ENCODE measurements around the gene ZNF329.

The ZNF329 gene

DNA sequence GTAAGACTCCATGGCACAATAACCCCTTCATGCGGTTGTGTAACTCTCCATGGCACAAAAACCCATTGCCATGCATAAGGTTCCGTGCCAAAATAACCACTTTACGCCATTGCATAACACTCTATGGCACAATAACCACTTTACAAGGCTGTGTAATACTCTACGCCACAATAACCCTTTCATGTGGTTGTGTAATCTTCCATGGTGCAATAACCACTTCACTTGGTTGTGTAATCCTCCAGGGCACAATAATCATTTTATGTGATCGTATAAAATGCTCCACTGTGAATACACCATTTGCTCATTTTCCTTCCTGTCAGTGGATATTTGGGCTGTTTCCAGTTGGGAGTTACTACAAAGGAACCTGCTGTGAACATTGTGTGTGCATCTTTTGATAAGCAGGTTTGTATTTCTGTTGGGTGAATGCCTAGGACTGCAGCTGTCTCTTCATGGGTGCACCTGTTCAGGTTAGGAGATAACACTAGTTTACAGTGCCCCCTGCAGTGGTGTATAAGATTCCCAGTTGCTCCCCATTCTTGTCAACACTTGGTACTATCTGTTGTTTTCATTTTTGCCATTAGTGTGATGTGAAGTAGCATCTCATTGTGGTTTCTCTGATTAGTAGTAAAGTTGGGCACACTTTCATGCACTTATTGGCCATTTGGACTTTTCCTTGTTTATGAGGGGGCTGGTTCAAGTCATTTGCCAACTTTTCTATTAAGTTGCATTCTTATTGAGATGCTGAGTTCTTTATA is 31.4 kb downstream of the ZNF329 start:
- DNase-seq (ENCODE audit: low read depth) = no peak

DNA sequence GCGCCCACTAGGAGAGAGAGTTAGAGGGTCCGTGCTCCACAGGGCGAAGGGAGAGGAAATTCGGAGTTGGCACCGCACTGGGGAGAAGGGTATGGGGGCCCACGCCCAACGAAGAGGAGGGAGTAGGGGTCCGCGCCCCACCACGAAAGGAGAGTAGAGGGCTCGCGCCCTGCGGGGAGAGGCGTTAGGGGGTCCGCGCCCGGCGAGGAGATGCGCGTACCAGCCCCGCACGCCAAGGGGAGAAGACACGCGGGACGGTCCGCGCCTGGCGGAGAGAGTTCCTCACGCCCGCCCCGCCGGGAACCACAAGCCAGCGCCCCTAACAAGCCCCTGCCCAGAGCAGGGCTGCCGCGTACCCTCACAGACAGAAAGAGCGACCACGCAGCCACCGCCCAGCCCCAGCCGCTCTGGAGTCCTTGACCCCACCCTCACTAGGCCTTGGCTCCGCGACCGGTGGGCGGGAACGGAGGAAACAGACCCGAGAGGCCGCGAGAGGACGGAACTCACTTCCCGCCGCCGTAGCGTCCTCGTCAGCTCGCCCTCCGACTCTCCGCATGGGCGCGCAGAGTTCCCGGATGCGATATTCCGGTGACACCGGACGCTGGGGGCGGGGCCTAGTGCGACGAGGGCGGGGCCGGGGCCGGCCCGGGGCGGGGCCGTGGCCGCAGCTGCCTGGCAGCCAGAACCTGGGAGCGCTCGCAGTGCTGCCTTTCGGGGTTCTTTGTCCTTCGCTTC is 32.6 kb downstream of the ZNF329 start:
- DNase-seq (ENCODE audit: low read depth) = no peak

DNA sequence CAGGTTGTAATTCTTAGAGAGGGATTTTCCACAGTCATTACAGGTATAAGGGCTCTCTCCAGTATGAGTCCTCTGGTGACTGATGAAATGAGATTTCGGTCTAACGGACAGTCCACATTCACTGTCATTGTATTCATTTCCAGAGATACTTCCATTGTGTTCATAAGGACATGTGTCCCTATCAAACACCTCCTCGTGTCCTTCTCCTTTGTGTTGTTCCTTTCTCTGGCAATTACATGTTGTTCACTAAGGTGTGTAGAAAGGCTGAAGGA is 42.1 kb downstream of the ZNF329 start:
- DNase-seq (ENCODE audit: low read depth) = no peak

DNA sequence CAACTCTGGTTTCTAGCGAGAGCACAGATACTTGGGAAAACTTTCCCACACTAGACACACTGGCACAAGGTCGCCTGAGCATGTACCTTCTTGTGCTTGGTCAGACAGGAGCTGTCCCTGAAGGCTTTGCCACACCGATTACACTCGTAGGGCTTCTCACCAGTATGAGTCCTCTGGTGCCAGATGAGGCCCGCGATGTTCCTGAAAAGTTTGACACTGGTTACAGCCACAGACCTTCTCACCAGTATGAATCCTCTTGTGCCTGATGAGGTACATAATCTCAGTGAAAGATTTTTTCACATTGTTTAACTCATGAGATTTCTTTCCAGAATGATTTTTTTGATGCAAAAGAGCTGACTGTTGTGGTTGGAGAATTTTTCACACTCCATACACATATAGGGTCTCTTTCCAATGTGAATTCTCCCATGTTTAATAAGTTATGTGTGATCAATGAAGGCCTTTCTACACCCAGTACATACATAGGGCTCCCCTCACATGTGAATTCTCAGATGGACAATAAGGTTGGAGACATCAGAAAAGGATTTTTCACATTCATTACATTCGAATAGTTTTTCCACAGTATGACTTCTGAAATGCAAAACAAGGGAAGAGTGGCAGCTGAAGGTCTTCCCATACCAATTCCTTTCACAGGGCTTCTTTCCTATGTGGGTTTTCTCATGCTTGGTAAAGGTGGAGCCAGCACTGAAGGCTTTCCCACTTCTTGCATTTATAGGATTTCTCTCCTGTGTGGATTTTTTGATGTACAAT is 42.6 kb downstream of the ZNF329 start:
- DNase-seq (ENCODE audit: low read depth) = no peak

DNA sequence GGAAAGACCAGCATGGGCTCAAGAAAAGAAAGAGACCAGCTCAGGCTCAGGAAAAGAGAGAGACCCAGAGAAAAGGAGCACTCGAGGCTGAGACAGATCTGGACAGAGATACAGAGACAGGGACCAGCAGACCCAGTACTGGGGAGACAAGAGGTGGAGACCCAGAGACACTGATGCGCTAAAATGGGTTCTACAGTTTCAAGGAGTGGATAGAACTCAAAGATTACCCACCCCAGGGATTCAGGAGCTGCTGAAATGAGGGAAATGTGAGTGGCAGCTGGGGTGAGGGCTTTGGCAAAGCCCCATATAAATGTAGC is 51.9 kb downstream of the ZNF329 start:
- no peak for DNase-seq (ENCODE audit: low read depth)

DNA sequence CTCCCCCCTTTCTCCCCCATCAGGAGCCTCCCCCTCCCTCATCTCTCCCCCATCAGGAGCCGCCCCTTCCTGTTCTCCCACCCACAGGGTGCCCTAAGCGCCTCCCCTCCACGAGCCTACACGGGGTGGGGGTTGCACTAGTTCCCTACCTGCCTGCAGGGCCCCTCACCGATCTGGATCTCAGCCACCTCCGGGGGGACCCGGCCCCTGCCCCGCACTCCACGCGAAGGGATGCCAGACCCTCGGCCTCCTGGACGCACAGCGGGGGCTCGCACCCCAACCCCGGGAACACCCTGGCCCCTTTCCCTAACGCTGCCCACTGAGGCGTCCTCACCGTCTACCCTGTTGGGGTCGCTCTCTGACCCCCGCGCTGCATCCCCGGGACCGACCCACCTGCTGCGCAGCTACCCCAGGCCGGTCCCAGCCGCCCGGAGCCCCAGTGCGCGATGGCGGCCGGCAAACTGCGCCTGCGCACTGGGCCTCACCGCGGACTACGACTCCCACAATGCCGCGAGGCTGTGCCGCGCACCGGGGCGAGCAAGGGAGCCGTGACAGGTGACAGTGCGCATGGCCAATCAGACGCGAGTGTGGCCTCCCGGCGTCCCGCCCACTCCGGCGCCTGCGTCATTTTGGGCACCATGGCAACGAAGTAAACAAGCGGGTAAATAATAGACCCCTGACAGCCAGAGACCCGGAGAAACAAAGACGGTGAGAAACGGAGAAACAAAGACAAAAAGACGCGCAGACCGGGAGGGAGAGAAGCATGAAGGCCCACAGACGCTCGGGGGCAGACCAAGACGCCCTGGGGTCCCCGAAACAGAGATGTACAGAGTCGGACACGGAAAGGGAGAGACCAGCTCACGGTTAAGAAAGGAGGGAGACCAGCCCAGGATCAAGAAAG is 52.6 kb downstream of the ZNF329 start, which contains the start of gene ZSCAN18:
Gene ZSCAN18, minus strand, starts transcription at position 451 of the 901 bp plus-strand sequence. CDS start 7,964 bp downstream, outside the sequence.
- DNase-seq (ENCODE audit: low read depth) = peak; percentile 97

DNA sequence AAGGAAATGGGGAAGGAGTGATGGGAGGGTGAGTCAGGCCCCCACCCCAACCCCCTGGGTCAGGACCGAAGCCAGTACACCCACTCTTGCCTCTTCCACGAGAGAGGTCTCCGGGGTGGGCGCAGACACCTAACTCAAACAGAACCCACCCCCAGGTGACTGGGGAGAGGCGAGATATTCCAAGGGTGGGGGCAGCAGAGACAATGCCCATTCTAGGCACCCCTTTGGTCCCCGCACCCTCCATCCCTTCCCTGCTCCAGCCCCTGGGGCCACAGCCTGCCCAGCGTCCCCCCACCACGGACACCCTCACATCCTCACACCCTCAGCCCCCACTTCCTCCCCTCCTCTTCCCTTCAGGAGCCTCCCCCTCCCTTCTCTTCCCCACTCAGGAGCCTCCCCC is 53.2 kb downstream of the ZNF329 start:
- no peak for DNase-seq (ENCODE audit: low read depth)

DNA sequence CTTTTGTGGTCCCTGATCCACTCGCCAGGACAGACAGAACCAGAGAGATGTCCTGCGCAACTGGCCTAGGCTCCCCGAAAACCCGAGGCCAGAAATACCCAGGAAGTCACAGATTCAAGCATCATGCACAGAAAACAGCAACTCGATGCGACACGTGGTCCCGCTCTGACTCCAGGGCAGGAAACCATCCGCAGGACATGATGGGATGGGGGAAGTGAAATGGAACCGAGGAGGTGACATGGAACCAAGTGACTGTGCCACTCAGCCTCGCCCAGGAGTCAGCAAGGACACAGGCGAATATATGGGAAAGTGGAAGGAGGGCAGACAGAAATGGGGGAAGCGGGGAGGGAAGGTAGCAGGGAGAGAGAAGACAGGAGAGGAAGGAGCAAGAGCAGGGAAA is 53.7 kb downstream of the ZNF329 start:
- no peak for DNase-seq (ENCODE audit: low read depth)

DNA sequence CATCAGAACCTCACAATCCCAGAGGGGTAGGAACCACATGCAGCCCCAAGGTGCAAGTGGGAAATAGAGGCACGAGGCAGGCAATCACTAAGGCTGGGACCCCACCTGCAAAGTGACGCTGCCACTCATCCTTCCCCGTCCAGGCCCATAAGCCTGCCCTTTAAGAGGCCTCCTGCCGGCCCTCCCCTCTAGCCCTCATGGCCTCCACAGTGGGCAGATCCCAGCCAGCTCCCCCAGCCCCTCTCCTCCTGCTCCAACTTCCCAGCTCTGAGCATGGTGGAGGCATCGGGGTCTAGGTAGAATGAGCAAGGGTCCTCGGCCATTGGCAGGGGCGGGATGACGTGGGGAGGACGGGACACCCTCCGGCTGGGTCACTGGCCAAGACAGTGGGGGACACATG is 55.3 kb downstream of the ZNF329 start:
- no peak for DNase-seq (ENCODE audit: low read depth)

DNA sequence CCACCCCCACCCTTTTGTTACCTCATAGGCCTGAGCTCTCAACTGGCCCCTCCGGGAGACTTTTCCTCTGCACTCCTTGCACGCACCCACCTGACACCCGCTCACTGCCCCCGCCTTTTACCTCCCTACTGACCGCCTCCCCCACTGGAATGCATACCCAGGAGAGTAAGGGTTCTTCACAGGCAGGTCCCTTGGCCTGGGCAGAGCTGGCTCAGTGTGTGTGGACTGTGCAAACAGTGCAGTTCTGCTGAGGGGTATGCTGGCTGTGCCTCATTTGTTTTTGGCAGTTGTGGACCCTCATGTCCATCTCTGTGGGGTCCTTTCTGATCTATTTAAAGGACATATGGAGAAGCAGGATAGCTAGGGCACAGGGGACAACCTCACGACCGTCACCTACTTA is 57.5 kb downstream of the ZNF329 start:
- no peak for DNase-seq (ENCODE audit: low read depth)

DNA sequence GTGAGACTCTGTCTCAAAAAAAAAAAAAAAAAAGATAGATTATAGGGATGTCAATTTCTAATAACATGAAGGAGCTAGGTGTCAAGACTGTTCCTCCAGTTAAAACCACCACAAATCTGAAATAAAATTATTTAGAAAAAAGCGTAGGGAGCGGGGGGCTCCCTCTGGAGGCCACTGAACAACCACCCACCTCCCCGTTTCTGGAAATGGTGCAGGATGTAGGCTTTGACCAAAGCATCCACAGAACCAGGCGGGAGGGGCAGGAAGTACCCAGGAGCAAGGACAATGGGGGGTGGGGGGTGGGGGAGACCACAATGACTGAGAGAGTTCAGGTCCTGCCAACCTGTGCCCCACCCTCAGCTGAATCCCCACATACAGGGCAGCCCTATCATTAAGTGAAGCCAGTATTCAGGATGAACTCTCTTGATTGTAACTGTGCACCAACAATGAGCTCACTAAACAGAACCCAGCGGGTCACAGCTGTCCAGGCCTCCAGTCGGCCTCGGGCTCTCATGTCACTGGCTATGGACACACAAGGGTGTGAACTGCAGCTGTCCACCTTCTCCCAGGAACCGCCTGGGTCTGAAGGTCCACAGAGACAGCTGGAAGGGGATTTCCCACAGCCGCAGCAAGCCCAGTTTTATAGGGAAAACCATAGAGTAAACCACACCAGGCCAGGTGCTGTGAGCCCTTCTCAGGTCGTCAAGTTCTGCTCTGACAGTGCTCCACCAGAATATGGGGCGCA is 59.2 kb downstream of the ZNF329 start:
- no peak for DNase-seq (ENCODE audit: low read depth)

DNA sequence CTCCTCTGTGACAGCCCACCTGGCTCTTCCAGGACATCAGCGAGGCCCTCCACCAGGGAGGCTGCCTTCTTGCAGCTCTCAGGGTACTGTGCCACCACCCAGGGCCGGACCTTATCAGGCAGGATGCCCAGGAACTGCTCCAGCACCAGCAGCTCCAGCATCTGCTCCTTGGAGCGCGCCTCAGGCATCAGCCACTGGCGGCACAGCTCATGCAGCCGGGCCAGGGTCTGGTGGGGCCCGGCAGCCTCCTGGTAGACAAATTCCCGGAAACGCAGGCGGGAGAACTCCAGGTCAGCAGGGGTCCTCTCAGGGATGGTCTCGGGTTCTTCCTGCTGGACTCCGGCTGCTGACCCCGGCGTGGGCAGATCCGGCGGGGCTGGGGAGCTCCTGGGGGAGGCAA is 60.7 kb downstream of the ZNF329 start:
- DNase-seq (ENCODE audit: low read depth) = no peak

DNA sequence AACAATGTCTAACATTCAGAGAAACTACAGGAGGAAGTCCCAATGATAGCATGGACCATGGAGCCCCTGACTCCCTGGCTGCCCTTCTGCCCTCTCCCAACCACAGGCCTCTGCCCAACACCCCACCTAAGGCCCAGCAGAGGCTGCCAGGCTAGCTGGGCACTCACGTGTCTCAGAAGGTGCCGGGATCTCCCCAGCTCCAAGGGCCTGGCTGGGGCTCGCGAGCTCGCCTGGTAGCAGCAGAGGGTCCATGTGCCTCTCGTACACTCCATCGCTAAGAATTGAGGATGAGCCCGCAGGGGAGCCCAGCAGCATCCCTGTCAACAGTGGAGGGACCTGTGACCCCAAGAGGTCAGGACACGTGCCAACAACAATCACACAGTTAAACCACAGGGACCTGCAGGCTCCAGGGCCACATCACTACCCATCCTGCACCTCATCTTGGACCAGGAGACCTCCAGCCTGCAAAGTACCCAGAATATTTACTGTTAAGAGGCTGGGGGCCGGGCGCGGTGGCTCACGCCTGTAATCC is 62.0 kb downstream of the ZNF329 start:
- no peak for DNase-seq (ENCODE audit: low read depth)

DNA sequence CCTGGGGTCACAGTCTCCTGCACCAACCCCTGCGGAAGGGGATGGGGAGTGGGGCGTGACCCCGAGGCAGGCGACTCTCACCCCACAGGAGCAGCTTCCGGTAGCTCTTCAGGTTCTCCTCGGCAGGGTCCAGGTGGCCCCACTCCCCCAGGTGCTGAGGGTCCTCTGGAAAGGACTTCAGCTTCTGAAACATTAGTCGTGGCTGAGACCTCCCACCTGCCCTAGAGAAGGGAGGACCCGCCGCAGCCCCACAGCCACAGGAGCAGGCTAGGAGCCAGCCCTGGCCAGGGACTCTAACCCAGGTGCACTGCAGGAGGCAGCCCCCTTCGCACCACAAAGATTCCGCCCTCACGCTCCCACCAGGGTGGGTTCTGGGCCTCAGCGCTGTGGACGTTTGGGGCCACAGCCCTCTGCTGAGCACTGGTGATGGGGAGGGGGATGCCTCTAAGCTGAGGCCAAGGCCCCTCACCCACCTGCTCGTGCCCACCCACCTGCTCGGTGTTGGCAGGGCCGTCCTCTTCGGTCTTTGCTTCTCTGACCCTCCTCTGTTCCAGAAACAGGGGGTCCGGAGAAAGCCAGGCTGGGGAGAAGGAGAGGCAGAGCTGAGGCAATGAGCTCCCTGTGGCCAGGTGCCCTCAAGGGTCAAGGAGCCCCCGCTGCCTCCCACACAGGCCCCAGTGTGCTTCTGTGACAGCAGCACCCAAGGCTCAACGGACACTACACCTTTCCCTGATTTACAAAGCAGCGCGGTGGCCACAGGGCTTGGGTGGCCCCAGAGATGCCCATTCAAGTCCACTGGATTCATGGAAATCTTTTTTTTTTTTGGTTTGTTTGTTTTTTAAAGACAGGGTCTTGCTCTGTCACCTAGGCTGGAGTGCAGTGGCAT is 63.5 kb downstream of the ZNF329 start:
- DNase-seq (ENCODE audit: low read depth) = no peak

DNA sequence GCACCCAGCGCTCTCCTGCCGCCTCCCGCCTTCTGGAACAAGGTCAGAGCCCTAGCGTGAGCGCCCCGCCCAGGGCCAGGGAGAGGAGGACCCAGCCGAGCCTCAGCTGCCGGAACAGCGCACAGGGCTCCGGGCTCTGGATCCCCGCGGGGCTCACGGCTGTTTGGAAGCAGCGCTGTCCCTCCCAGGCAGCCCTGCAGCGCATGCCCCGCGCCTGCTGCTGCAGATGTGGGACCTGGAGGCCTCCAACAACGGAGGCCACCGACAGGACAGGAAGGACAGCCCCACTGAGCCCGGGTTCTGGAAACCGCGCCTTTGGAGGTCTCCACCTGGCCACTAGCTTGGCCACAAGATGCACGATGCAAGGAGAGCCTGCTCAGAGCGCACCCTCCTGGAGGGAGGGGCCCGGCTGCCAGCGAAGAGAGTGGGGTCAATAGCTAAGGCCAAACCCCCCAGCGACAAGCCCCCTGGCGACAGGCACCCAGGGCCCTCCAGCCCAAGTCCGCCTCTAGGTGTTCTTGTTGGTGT is 65.2 kb downstream of the ZNF329 start:
- DNase-seq (ENCODE audit: low read depth) = no peak

DNA sequence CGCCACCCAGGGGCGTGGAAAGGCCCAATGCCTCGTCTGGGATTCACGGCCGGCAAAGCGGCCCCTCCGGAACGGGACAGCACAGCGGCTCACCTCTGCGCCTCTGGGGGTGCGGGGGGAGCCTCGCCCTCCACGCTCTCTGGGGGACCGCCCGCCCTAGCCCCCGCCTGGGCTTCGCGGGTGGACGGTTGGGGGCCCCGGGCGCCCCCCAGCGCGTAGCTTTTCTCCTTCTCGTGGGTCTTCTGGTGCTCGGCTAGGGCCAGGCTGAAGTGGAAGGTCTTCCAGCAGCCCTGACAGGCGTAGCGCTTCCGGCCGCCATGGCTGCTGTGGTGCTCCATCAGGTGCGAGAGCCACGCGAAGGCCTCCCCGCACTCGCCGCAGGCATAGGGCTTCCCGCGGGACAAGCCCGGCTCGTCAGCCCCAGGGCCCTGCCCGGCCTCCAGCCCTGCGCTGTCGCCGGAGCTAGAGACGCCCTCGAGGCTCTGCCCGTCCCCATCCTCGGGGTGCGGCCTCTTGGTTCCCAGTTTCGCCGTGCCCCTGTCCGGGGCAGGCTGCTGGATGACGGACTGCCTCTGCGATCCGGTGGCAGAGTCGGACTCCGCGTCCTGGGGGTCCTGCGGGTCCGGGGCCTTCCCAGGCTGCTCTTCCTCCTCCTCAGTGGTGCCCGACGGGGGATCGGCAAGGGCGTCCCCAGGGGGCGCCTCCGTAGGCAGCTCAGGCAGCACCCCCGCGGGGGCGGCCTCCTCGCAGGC is 65.8 kb downstream of the ZNF329 start:
- no peak for DNase-seq (ENCODE audit: low read depth)

DNA sequence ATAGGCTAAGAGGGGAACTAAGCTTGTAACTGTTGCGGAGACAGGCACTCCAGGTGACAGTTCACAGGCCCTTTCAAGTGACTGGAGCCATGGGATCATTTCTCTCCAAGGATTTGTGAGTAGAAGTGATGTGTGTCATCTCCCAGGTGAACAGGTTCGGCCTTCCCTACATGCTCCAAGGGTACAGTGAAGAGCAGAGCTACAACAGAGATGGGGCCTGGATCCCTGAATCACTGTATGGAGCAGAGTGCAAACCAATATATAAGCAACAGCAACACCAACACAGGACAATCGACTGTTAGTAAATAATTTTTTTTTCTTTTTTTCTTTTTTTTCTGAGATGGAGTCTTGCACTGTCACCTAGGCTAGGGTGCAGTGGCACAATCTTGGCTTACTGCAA is 67.6 kb downstream of the ZNF329 start:
- no peak for DNase-seq (ENCODE audit: low read depth)

DNA sequence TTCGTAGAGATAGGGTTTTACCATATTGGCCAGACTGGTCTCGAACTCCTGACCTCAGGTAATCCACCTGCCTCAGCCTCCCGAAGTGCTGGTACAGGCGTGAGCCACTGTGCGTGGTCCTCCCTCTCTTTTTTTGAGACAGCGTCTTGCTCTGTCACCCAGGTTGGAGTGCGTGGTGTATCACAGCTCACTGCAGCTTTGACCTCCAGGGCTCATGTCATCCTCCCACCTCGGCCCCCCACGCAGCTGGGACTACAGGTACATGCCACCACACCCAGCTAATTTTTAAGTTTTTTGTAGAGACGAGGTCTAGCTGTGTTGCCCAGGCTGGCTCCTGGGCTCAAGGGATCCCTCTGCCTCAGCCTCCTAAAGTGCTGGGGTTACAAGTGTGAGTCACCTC is 70.8 kb downstream of the ZNF329 start:
- no peak for DNase-seq (ENCODE audit: low read depth)
